Esophagus muscularis mucosa (tissue), 3 donors: ENCODE results near the gene GPC6.

Experiments used
- CTCF ChIP-seq, 3 experiments: fragments of 200-600 bp in 2 of 3; fragments of 450-650 bp in 1 of 3; sonication (generic) in 2 of 3; IDR thresholded peaks; one replicate each; pipeline ENCODE4 v1.5.1; 2017 to 2019; ENCODE audit warnings: antibody characterized with exemption in 3 of 3, mild to moderate bottlenecking in 2 of 3, moderate library complexity in 1 of 3
- POLR2A ChIP-seq: fragments of 450-650 bp; IDR thresholded peaks from one replicate; pipeline ENCODE4 v1.6.1; 2017; ENCODE audit warnings: antibody characterized with exemption, moderate library complexity, mild to moderate bottlenecking, low read depth
- POLR2AphosphoS5 ChIP-seq, 2 donors: sonication (generic); formaldehyde crosslinking; IDR thresholded peaks; one replicate each; pipeline ENCODE4 v1.6.1; 2017; ENCODE audit warnings: antibody characterized with exemption in 2 of 2

- TF ChIP-seq POLR2A (no peak), POLR2AphosphoS5 (IDR thresholded peaks at IDR 0.05) (no peak), CTCF (IDR thresholded peaks at IDR 0.05) (no peak)
Measured at GRCh38 chr13:94353167-94353710, 1126.6 kb downstream of the GPC6 start.
